Body of pancreas (tissue), 4 donors: Measurements from ENCODE around the gene PTH1R. TPM values are rescaled to one million over a fixed set of nuclear protein-coding genes. Genes with fewer than 3 reads are reported as not detected.

ENCODE experiments used
- ATAC-seq: fragments of 150-250 bp; one replicate; pipeline ENCODE4 v1.9.1; 2016
- DNase-seq, 4 donors: peaks; one replicate each; pipeline ENCODE4 v3.0.0-alpha.2; 2019
- H3K27ac ChIP-seq, 4 donors: fragments of 200-600 bp; sonication (generic); 1 replicate in 3 of 4; 2 replicates in 1 of 4; pipeline versions ENCODE4 v1.5.1 to v1.6.1; 2016 to 2019; ENCODE audit warnings: mild to moderate bottlenecking in 1 of 4, mixed read lengths in 1 of 4, moderate library complexity in 1 of 4
- H3K27me3 ChIP-seq, 2 donors: fragments of 200-600 bp; sonication (generic); one replicate each; pipeline ENCODE4 v1.6.0; 2016; ENCODE audit warnings: mild to moderate bottlenecking in 1 of 2
- H3K36me3 ChIP-seq, 2 donors: fragments of 200-600 bp; sonication (generic); replicated peaks in 1 of 2; 2 replicates each; pipeline ENCODE4 v1.5.1; 2016; ENCODE audit warnings: low read depth in 2 of 2; ENCODE audit not compliant: insufficient read depth in 1 of 2
- H3K4me1 ChIP-seq: fragments of 200-600 bp; sonication (generic); one replicate; pipeline ENCODE4 v1.6.0; 2016
- H3K4me3 ChIP-seq, 2 donors: fragments of 200-600 bp; sonication (generic); 1 replicate in 1 of 2; 2 replicates in 1 of 2; pipeline ENCODE4 v1.5.1; 2016 to 2019
- H3K9me3 ChIP-seq, 3 donors: fragments of 200-600 bp; sonication (generic); 1 replicate in 2 of 3; 2 replicates in 1 of 3; pipeline ENCODE4 v1.5.1; 2016
- CTCF ChIP-seq, 7 experiments: fragments of 450-650 bp in 4 of 7; fragments of 200-600 bp in 3 of 7; sonication (generic) in 3 of 7; IDR thresholded peaks; one replicate each; pipeline ENCODE4 v1.5.1; 2016 to 2019; ENCODE audit warnings: antibody characterized with exemption in 7 of 7
- POLR2A ChIP-seq, 3 donors: fragments of 450-650 bp; IDR thresholded peaks; one replicate each; pipeline ENCODE4 v1.6.1; 2016; ENCODE audit warnings: antibody characterized with exemption in 3 of 3, mild to moderate bottlenecking in 2 of 3
- WGBS, 2 donors: methylation state at CpG; one replicate each; pipeline ENCODE4 v1.1.5; 2017; 5-methylcytosine and 5-hydroxymethylcytosine counted together
- intact Hi-C: fragments of 100-400 bp; cut with DNase I; formaldehyde crosslinking; loops from one replicate; pipeline ENCODE4 v1.15.1; 2023
- total RNA-seq, 2 donors: library from RNA; depleted of rRNA; stranded (reverse); fragments of >200 nt; gene quantifications; one replicate each; pipeline ENCODE4 v1.1.0, GENCODE V29; 2016

The PTH1R gene
- total RNA-seq, 2 donors from 2014 or later = 1.8 to 8.2 TPM

GRCh38 chr3:46892285-46893145 is 15.0 kb downstream of the PTH1R start:
- ATAC-seq (peak; percentile 66), DNase-seq (peak; percentile 57 to 80 (median 75))
- H3K27me3 ChIP-seq = no peaks in the 10 kb centered on the region
- WGBS, 2 donors = 6 to 7% methylated on average over 27 to 58 of the region's 58 CpGs
- intact Hi-C loops = no loop called here
- no peaks in the 10 kb centered on the region for H3K36me3 ChIP-seq
- H3K4me3 ChIP-seq = no peak overlapping the region
- TF ChIP-seq POLR2A (IDR thresholded peaks at IDR 0.05) = no peak
- peak in 3 of 7 experiments; percentile 7 to 15 (median 7) for TF ChIP-seq CTCF (IDR thresholded peaks at IDR 0.05)
- peak overlapping the region in 1 of 4 donors; percentile 34 for H3K27ac ChIP-seq
- H3K9me3 ChIP-seq = no peaks in the 10 kb centered on the region
- peaks cover 14% of the 10 kb centered on the region for H3K4me1 ChIP-seq

GRCh38 chr3:46893146-46893748 is 15.7 kb downstream of the PTH1R start:
- Histone ChIP-seq H3K4me1 (peaks cover 14% of the 10 kb centered on the region), H3K27ac (no peak overlapping the region), H3K9me3 (no peaks in the 10 kb centered on the region), H3K4me3 (no peak overlapping the region), H3K36me3 (no peaks in the 10 kb centered on the region), H3K27me3 (peaks cover 0 to 1% of the 10 kb centered on the region in 2 donors)
- WGBS, 2 donors = 63 to 75% methylated on average over 6 of the region's 6 CpGs
- no peak for TF ChIP-seq CTCF (IDR thresholded peaks at IDR 0.05)
- no peak for TF ChIP-seq POLR2A (IDR thresholded peaks at IDR 0.05)
- DNase-seq (no peak), ATAC-seq (no peak)
- intact Hi-C loops = no loop called here

- Histone ChIP-seq H3K36me3 (no peaks in the 10 kb centered on the region), H3K4me1 (peaks cover 19% of the 10 kb centered on the region), H3K27me3 (peaks cover 0 to 5% of the 10 kb centered on the region in 2 donors), H3K9me3 (no peaks in the 10 kb centered on the region), H3K27ac (no peak overlapping the region), H3K4me3 (no peak overlapping the region)
- WGBS, 2 donors = 64 to 67% methylated on average over 9 of the region's 9 CpGs
- no peak for ATAC-seq
- intact Hi-C loops = no loop called here
- no peak for TF ChIP-seq POLR2A (IDR thresholded peaks at IDR 0.05)
- TF ChIP-seq CTCF (IDR thresholded peaks at IDR 0.05) = no peak
- no peak for DNase-seq
Observed at GRCh38 chr3:46893763-46894162, 16.2 kb downstream of the PTH1R start.

GRCh38 chr3:46894256-46894655 is 16.7 kb downstream of the PTH1R start:
- TF ChIP-seq CTCF (IDR thresholded peaks at IDR 0.05) (no peak), POLR2A (IDR thresholded peaks at IDR 0.05) (no peak)

More at GRCh38 chr3:46894256-46894655, 16.7 kb downstream of the PTH1R start:
- no peak overlapping the region for H3K27ac ChIP-seq
- 73 to 82% methylated on average over 5 to 6 of the region's 6 CpGs for WGBS, 2 donors
- no peak for DNase-seq
- intact Hi-C loops = no loop called here
- peaks cover 21% of the 10 kb centered on the region for H3K4me1 ChIP-seq
- H3K36me3 ChIP-seq = no peaks in the 10 kb centered on the region
- no peak for ATAC-seq
- no peaks in the 10 kb centered on the region for H3K9me3 ChIP-seq
- H3K4me3 ChIP-seq = no peak overlapping the region
- peaks cover 0 to 5% of the 10 kb centered on the region in 2 donors for H3K27me3 ChIP-seq
